ENCODE data around the gene CLDN4. TPM values are rescaled to one million over a fixed set of nuclear protein-coding genes. Genes with fewer than 3 reads are reported as not detected.

Gene CLDN4
- total and polyA plus RNA-seq, 2 experiments from 2014 or later, result 11.6 to 19.4 TPM

DNA sequence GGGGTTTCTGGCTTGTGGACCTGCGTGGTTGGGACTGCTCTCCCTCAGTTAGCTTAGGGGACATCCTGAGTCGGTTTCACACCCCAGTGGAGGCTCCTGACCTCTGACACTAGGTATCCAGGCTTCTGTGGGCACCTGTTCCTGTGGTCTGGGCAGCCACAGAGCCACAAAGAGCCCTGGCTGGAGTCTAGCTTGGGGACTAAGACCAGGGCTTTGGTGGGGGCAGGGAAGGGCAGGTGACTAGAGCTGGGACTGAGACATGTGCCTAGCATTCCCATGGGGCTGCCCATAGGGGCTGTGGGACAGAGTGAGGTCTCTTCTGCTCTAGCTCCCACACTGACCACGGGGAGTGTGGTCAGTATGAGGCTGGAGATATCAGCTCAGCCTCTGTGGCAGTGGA is 26.1 kb downstream of the CLDN4 start:
- no peaks in the 10 kb centered on the region for H3K9me2 ChIP-seq (ENCODE audit: insufficient read depth)
- Mint-ChIP-seq H3K27me3 (ENCODE audit: insufficient read depth, low read depth, poor library complexity) (peaks cover 8% of the 10 kb centered on the region), H3K27ac (no peak overlapping the region), H3K9me3 (peaks cover 3% of the 10 kb centered on the region), H3K4me3 (no peak overlapping the region), H3K4me1 (no peaks in the 10 kb centered on the region; the same call in 1 of the 3 replicates), H3K36me3 (ENCODE audit: low read depth) (no peaks in the 10 kb centered on the region)
- H3F3A ChIP-seq (replicated peaks; ENCODE audit: low read depth), result no peaks in the 10 kb centered on the region
- no peak for ATAC-seq
- H3K79me2 ChIP-seq (replicated peaks; ENCODE audit: insufficient read depth), result no peaks in the 10 kb centered on the region
- no peak overlapping the region for H3K27ac ChIP-seq (ENCODE audit: low read depth)
- H3K4me2 ChIP-seq, result no peak overlapping the region
- H3K4me1 ChIP-seq (ENCODE audit: insufficient read depth), result no peaks in the 10 kb centered on the region; the same call in 1 of the 2 replicates
- no peak overlapping the region for H2AFZ ChIP-seq
- TF ChIP-seq ZNF114 (CRISPR knock-in tag; IDR thresholded peaks at IDR 0.05), result no peak
- TF ChIP-seq EZH2phosphoT487 (IDR thresholded peaks at IDR 0.05; ENCODE audit: unreplicated experiment), result no peak
- no peak for TF ChIP-seq ZNF462 (CRISPR knock-in tag; IDR thresholded peaks at IDR 0.05)
- TF ChIP-seq, protein P1, sequence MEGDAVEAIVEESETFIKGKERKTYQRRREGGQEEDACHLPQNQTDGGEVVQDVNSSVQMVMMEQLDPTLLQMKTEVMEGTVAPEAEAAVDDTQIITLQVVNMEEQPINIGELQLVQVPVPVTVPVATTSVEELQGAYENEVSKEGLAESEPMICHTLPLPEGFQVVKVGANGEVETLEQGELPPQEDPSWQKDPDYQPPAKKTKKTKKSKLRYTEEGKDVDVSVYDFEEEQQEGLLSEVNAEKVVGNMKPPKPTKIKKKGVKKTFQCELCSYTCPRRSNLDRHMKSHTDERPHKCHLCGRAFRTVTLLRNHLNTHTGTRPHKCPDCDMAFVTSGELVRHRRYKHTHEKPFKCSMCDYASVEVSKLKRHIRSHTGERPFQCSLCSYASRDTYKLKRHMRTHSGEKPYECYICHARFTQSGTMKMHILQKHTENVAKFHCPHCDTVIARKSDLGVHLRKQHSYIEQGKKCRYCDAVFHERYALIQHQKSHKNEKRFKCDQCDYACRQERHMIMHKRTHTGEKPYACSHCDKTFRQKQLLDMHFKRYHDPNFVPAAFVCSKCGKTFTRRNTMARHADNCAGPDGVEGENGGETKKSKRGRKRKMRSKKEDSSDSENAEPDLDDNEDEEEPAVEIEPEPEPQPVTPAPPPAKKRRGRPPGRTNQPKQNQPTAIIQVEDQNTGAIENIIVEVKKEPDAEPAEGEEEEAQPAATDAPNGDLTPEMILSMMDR (conservative IDR thresholded peaks at IDR 0.05; ENCODE audit: low read depth in 2 of 2), result no peak
- TF ChIP-seq REST (IDR thresholded peaks at IDR 0.05; ENCODE audit: unreplicated experiment), result no peak
- TF ChIP-seq NANOG (IDR thresholded peaks at IDR 0.05; ENCODE audit: borderline replicate concordance), result no peak
- no peak for TF ChIP-seq ZNF331 (CRISPR knock-in tag; IDR thresholded peaks at IDR 0.05; ENCODE audit: low read depth)
- no peak for TF ChIP-seq EZH2 (IDR thresholded peaks at IDR 0.05; ENCODE audit: low read depth, unreplicated experiment)
- no peak for TF ChIP-seq JUNB (IDR thresholded peaks at IDR 0.05; ENCODE audit: unreplicated experiment)
- TF ChIP-seq STAT1 (IDR thresholded peaks at IDR 0.05; ENCODE audit: unreplicated experiment), result no peak
- TF ChIP-seq, protein P2, sequence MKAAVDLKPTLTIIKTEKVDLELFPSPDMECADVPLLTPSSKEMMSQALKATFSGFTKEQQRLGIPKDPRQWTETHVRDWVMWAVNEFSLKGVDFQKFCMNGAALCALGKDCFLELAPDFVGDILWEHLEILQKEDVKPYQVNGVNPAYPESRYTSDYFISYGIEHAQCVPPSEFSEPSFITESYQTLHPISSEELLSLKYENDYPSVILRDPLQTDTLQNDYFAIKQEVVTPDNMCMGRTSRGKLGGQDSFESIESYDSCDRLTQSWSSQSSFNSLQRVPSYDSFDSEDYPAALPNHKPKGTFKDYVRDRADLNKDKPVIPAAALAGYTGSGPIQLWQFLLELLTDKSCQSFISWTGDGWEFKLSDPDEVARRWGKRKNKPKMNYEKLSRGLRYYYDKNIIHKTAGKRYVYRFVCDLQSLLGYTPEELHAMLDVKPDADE (IDR thresholded peaks at IDR 0.05), result no peak
- no peaks in the 10 kb centered on the region for H3K36me3 ChIP-seq (ENCODE audit: insufficient read depth)
- no peak for DNase-seq (ENCODE audit: low spot score)
- no peak overlapping the region for H3K4me3 ChIP-seq
- no peaks in the 10 kb centered on the region for H4K20me1 ChIP-seq (replicated peaks; ENCODE audit: insufficient read depth)
- no peaks in the 10 kb centered on the region for H3K27me3 ChIP-seq (ENCODE audit: insufficient read depth)
